ENCODE measurements around the gene UBE3A. TPM values are rescaled to one million over a fixed set of nuclear protein-coding genes. Genes with fewer than 3 reads are reported as not detected.

UBE3A gene
- total RNA-seq, 1 donor from 2014 or later: 123 TPM

DNA sequence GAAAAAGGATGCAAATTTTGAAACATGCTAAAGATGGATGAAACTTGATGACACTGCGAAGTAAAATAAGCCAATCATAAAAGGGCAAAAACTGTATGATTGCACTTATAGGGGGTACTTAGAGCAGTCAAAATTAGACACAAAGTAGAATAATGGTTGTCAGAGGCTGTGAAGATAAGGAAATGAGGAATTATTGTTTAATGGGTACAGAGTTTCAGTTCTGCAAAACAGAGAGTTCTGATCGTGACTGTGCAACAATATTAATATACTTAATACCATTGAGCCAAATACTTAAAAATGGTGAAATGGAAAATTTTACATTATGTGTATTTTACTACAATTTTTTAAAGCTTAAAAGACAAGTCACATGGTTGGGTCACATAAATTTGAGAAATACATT lies 35.1 kb downstream of the UBE3A start:
- no peak for DNase-seq (ENCODE audit: low spot score)

DNA sequence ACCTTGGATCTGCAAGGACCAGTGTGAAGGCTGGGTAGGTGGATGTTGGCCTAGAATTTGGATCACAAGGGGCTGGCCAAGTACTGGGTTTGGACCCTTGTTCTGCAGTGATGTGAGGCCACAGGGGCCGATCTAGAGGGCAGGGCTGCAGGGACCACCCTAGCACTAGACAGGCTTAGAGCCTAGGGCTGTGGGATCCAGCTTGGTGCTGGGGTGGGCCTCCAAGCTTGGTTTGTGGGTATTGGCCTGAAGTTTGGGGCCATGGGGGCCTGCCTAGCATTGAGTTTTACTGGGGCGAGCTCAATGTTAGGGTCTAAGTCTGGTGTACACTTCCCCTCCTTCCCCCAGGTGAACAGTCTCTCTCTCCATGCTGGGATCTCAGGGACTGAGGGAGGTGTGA lies 36.5 kb downstream of the UBE3A start:
- no peak for DNase-seq (ENCODE audit: low spot score)

DNA sequence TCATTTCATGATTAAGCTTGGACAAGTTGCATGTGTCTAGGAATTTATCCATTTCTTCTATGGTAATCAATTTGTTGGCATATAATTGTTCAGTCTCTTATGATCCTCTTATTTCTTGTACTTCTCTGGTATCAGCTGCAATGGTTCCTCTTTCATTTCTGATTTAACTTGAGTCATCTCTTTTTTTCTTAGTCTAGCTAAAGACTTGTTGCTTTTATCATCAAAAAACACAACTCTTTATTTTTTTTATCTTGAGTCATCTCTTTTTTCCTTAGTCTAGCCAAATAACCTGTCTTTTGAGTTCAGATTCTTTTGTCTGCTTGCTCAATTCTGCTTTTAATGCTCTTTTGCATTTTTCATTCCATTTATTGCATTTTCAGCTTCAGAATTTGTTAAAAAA lies 37.3 kb downstream of the UBE3A start:
- no peak for DNase-seq (ENCODE audit: low spot score)

DNA sequence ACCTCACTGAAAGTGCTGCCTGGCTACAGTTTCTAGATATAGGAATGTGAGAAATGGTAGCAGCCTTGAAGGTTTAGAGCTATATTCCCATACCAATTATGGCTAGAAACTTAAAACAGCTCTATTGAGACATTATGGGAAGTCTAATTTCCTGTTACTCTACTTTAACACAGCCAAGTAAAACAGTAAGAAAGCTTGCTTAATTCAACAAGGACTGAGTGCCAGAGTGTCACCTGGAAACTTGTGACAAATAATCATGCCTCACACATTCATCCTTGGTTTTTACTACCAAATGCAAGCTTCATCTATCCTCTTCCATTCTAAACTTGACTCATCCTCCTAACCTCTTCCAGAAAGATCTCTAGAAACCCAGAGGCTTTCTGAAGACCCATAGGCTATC lies 41.7 kb downstream of the UBE3A start:
- no peak for DNase-seq (ENCODE audit: low spot score)

DNA sequence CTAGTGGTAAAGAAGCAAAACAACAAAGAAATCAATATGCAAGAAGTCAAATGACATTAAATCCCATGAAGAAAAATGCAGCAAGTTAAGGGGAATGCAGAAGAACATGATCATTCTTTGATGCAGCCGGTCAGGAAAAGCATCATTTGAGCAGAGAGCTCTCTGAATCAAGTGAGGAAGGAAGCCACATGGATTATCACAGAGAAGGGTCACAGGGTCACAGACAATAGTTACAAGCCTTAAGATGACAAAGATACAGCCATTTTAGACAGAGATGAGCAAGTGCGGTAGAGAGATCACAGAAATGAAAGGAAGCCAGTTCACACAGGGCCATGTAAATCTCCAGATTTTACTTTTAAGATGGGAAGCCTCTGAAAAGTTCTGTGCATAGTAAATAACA lies 43.9 kb downstream of the UBE3A start:
- DNase-seq (ENCODE audit: low spot score): no peak

- DNase-seq (ENCODE audit: low spot score): no peak
Observed at GRCh38 chr15:25392806-25393205, 46.0 kb downstream of the UBE3A start.

DNA sequence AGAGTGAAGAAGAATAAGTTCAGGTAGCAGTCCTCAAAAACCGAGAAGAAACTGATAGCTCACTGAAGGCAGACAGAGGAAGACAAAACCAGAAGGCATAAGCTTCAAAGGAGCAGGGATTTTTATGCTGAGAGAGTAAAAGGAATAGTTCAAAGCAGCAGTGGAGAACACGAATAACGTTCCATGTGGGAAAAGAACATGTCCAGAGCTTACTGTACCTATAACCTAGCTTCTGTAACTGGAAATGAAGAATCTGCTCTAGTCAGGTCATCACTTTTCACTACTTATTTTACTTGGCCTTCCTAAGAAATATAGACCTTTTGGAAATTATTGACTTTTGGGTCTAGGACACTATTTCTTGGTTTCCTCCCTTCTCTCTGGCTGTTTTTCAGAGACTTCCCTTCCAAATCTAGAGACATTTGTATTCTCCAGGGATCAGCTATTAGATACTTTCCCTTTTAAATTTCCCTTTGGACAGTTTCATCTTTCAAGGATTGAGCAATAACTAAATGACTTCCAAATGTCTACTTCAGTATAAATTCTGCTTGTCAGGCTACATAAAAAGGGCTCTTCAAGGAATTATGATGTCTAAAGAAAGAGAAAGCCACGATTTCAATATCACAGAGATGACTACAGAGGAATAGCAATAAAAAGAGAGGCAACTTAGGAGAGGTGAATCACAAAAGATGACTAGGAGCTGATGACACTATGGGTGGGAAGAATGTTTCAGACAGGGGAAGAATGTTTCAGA lies 46.7 kb downstream of the UBE3A start:
- DNase-seq (ENCODE audit: low spot score): no peak

DNA sequence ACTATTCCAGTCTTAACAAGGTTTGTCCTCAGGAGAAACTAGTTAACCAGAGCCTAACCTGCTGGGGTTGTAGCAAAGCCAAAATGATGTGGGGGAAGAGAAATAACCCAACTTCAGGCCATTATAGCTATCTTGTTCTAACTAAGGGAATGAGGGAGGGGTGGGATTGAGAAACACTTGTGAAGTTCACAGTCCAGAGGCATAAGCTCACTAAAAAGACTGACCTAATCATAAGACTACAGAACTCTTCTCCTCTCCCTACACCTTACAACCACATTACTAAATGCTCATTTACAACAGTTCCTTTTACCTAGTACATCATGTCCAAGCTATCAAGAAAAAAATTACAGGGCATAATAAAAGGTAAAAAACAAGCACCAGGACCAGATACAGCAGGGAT lies 52.8 kb downstream of the UBE3A start:
- DNase-seq (ENCODE audit: low spot score): no peak

DNA sequence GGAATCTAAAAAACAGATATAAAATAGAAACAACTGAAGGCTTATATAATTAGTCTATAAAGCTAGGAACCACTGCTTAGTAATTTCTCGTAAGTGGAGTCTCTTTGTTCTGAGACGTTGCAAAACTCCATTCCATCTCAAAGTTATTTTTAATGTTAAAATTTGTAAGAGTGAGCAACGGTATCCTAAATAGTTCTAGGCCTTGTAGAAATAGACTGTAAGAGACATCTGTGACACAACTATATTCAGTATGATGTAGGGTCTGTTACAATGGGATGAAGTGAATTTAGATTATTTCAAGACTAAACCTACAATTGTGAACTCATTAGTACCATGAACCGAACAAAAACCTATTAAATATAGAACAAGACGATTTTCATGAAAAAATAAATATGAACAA lies 57.2 kb downstream of the UBE3A start:
- DNase-seq (ENCODE audit: low spot score): no peak

DNA sequence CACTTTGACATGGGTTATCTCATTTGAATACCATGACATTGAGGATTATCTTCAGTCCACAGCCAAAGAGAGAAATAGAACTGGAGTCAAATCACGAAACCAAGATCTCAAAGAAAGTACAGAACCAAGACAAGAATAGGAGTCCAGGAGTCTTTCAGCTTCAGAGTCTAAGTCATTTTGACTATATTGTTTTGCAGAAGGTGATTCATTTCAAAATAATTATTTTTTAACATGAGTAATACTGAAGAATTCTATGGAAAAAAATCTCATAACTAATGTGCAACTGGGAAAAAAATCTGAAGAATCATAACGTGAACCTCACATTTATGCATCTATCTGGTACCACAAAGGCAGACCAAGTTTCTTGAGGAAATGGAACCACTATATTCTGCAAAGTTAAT lies 60.3 kb downstream of the UBE3A start:
- DNase-seq (ENCODE audit: low spot score): no peak

DNA sequence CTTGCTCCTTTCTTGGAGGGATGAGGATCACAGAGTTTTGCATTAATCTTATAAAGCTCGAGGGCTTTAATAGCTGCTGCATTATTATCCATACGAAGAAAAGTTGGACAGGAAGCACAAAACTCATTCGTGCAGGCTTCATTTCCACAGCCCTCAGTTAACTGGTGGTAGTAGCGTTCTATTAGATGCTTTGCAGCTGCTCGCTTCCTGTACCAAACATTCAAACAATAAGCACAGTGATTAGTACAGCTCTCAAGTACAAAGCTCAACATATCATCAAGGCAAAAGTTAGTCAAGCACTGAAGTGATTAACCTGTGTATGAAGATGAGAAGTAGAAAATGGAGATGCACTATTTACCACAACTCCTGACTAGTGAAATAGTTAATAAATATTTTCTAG lies 63.3 kb downstream of the UBE3A start:
- no peak for DNase-seq (ENCODE audit: low spot score)

- DNase-seq (ENCODE audit: low spot score): no peak
Observed at GRCh38 chr15:25374143-25374542, 64.7 kb downstream of the UBE3A start.

- no peak for DNase-seq (ENCODE audit: low spot score)
Observed at GRCh38 chr15:25372298-25372697, 66.5 kb downstream of the UBE3A start.

DNA sequence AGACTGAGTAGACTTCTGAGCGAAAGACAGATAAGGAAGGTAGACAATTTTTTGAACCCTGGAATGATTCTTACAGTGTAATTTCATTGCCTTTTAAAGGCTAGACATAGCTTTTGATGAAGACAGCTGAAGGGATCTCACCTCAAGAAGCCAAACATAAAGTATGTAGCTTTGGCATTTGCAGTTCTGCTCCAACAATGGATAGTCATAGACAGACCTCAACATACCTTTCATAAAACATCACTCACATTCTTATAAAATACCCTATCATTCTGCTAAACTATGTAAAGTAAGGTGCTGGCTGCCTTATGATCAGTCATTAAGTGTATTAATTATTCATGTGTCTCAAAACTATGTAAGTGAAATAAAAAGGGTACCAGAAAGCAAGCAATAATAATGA lies 70.0 kb downstream of the UBE3A start:
- DNase-seq (ENCODE audit: low spot score): no peak

DNA sequence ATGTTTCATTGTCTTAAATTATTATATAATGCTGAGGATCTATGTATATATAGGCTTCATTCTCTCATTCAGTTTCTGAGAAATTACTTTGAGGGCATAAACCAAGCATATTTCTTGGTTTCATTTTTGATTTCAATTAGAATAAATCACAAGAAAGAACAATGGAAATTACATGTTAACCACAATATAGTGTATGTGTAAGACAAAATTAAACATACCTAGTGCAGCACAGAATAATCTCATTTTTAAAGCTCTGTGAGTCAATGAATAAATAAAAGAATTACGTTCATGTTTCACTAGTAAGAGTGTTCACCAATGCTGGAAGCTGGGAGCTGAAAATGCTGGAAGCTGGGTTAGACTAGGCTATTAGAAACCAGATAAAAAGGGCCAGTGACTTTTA lies 72.8 kb downstream of the UBE3A start:
- DNase-seq (ENCODE audit: low spot score): no peak

- no peak for DNase-seq (ENCODE audit: low spot score)
Observed at GRCh38 chr15:25362545-25362944, 76.3 kb downstream of the UBE3A start.

DNA sequence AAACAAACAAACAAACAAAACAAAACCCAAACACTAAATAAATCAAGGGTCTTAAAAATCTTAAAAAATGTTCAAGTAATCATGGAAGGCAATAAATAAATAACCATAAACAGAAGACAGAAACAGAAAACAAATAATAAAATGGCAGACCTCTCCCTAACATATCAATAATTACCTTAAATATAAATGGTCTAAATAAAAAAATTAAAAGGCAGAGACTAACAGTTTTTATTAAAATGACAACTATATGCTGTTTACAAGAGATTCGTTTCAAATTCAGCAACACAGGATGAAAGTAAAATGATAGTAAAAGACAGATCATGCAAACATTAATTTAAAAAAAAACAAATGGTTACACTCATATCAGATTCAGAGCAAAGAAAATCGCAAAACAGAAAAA lies 91.1 kb downstream of the UBE3A start:
- DNase-seq (ENCODE audit: low spot score): no peak

DNA sequence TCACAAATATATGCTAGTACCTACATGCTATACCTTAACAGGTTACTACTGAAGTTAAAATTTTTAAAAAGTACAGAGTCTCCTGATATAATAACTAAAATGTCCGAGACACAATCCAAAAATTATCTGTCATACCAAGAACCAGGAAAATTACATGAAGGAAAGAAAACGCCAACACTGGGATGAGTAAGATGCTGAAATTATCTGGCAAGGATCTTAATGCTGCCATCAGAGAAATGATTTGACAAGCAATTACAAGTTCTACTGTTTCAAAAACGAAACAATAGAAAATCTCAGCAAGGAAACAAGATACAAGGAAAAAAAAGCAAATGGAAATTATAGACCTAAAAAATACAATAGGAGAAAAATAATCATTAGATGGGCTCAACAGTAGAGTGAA lies 92.5 kb downstream of the UBE3A start:
- DNase-seq (ENCODE audit: low spot score): no peak

DNA sequence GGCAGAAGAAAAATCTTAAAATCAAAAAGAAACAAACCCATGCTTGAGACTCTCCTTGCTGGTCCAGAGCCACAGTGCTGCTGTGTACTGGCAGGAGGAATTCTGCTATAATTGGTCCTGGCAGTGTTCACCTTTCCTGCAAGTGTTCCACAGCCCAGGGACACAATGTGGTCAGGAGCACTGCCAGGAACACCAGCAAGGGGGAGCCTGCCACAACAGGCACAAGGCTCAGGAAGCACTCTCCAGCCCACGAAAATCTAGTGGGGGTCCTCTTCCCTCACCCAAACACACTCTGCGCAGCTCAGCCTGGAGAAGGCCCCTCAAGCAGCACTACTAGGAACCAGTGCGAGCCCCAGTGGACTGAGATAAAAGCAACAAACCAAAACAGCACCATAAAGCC lies 92.9 kb downstream of the UBE3A start:
- DNase-seq (ENCODE audit: low spot score): no peak

- DNase-seq (ENCODE audit: low spot score): no peak
Observed at GRCh38 chr15:25342629-25343028, 96.2 kb downstream of the UBE3A start.

GRCh38 chr15:25339431-25339830 lies 99.4 kb downstream of the UBE3A start:
- DNase-seq (ENCODE audit: low spot score): no peak

GRCh38 chr15:25335279-25335678 lies 103.5 kb downstream of the UBE3A start:
- no peak for DNase-seq (ENCODE audit: low spot score)

GRCh38 chr15:25333049-25333448 lies 105.8 kb downstream of the UBE3A start:
- DNase-seq (ENCODE audit: low spot score): no peak

DNA sequence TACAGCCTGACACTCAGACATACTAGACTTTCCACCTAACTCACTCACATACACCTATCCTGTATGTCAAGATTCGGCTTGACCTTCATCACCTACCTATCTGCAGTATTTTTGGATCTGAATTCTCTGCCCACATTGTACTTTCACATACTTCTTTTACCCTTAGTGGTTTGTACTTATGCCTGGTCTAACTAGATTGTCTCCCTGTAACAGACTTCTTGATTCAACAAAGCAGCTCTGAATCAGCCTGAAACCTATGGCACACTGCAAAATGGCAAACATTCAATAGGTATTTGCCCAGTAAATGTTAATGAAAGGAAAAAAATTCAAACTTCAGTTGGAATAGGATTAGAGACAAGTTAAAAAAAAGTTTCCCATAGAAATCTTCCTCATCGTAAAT lies 106.5 kb downstream of the UBE3A start:
- no peak for DNase-seq (ENCODE audit: low spot score)

Measured in ureter (tissue), 1 donor.